Measurements from ENCODE around the gene SCN7A.

Gene SCN7A

DNA sequence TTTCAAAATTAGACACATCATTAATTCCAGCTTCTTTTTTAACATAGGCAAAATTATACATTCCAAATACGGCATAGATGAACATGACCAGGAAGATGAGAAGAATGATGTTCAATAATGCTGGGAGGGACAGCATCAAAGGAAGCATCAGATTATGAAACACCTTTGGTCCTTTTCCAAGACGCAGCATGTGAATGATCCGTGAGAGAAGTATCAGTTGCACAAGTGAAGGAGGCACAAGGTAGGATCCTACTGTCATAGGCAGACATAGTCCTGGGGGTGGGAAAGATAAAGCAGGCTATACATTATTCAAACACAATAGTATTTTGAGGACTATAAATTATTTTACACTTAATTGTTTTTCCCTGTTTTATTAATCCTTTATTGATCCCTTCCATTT lies 87.7 kb downstream of the SCN7A start:
- DNase-seq: no peak
- Histone ChIP-seq H3K27me3 (replicated peaks in 2 of 5; ENCODE audit: control insufficient read depth in 4 of 5, insufficient read depth in 5 of 5, low read length in 4 of 5) (no peaks in the 10 kb centered on the region), H3K9me3 (ENCODE audit: control extremely low read depth in 1 of 5, control insufficient read depth in 4 of 5, insufficient read depth in 2 of 5, low read depth in 1 of 5, low read length in 4 of 5) (no peaks in the 10 kb centered on the region), H3K27ac (ENCODE audit: insufficient read depth in 1 of 2, low read depth in 1 of 2, low read length in 2 of 2, poor library complexity in 1 of 2, severe bottlenecking in 2 of 2) (no peak overlapping the region), H3K4me1 (ENCODE audit: control extremely low read depth in 1 of 4, control insufficient read depth in 4 of 4, insufficient read depth in 4 of 4, low read length in 3 of 4) (peaks cover 0 to 3% (median 0%) of the 10 kb centered on the region in 4 experiments), H3K36me3 (ENCODE audit: control insufficient read depth in 4 of 4, insufficient read depth in 4 of 4, low read length in 3 of 4) (no peaks in the 10 kb centered on the region), H3K4me3 (ENCODE audit: control insufficient read depth in 1 of 7, extremely low read depth in 1 of 7, insufficient read depth in 4 of 7, low read depth in 2 of 7, low read length in 6 of 7) (no peak overlapping the region)
- POLR2A ChIA-PET: no interaction called here
- WGBS (ENCODE audit: insufficient coverage): 100% methylated on average over 2 of the region's 3 CpGs
- CTCF ChIA-PET: interaction anchor here (1.2 kb wide), 1 partner anchor 62 kb away, joined by 3 read pairs; no protein-coding TSS in a partner anchor

- H3K9me3 ChIP-seq (ENCODE audit: control extremely low read depth in 1 of 5, control insufficient read depth in 4 of 5, insufficient read depth in 2 of 5, low read depth in 1 of 5, low read length in 4 of 5): no peaks in the 10 kb centered on the region
- no peak overlapping the region for H3K4me3 ChIP-seq (ENCODE audit: control insufficient read depth in 1 of 7, extremely low read depth in 1 of 7, insufficient read depth in 4 of 7, low read depth in 2 of 7, low read length in 6 of 7)
- ChIA-PET POLR2A (no interaction called here), CTCF (no interaction called here)
- no peak overlapping the region for H3K27ac ChIP-seq (ENCODE audit: insufficient read depth in 1 of 2, low read depth in 1 of 2, low read length in 2 of 2, poor library complexity in 1 of 2, severe bottlenecking in 2 of 2)
- H3K4me1 ChIP-seq (ENCODE audit: control extremely low read depth in 1 of 4, control insufficient read depth in 4 of 4, insufficient read depth in 4 of 4, low read length in 3 of 4): peaks cover 0 to 3% (median 0%) of the 10 kb centered on the region in 4 experiments
- no peaks in the 10 kb centered on the region for H3K27me3 ChIP-seq (replicated peaks in 2 of 5; ENCODE audit: control insufficient read depth in 4 of 5, insufficient read depth in 5 of 5, low read length in 4 of 5)
- 94% methylated on average over 6 of the region's 6 CpGs for WGBS (ENCODE audit: insufficient coverage)
- H3K36me3 ChIP-seq (ENCODE audit: control insufficient read depth in 4 of 4, insufficient read depth in 4 of 4, low read length in 3 of 4): no peaks in the 10 kb centered on the region
- DNase-seq: no peak
Measured at GRCh38 chr2:166405569-166405926, 88.5 kb downstream of the SCN7A start.

DNA sequence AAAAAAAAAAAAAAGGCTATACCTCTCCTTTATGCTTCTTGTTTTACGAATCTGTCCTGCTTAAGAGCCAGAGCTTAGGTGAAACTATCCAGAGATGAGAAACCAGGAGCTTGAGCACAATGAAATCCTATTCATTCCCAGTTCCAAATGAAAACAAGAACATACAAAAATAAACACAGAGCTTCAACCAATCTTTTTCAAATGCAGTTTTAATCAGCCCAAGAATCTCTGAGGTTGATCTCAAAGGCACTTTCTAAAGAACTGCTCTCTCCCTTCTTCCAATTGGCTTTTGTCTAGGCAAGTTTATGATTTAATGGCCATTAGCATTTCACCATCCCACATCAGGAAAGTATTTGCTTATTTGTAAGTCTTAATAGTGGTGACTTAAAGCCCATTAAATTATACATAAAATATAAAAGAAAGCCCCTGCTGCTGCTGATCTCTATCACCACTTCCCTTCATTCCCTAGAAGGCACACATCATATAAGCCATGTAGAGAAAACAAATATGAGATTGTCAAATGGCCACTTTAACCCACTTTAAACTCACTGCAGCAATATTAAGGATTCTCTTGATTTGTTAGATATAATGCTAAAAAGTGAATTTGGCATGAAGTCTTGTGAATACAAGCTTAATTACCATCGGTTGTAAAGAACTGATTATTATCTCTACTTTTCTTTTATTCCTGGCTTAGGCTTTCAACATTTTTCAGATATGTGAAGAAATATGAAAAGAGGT lies 89.0 kb downstream of the SCN7A start:
- peaks cover 0 to 3% (median 0%) of the 10 kb centered on the region in 4 experiments for H3K4me1 ChIP-seq (ENCODE audit: control extremely low read depth in 1 of 4, control insufficient read depth in 4 of 4, insufficient read depth in 4 of 4, low read length in 3 of 4)
- H3K4me3 ChIP-seq (ENCODE audit: control insufficient read depth in 1 of 7, extremely low read depth in 1 of 7, insufficient read depth in 4 of 7, low read depth in 2 of 7, low read length in 6 of 7): no peak overlapping the region
- CTCF ChIA-PET: interaction anchor here (1.0 kb wide), 1 partner anchor 12 kb away, joined by 3 read pairs; no protein-coding TSS in a partner anchor
- DNase-seq: no peak
- H3K27ac ChIP-seq (ENCODE audit: insufficient read depth in 1 of 2, low read depth in 1 of 2, low read length in 2 of 2, poor library complexity in 1 of 2, severe bottlenecking in 2 of 2): no peak overlapping the region
- POLR2A ChIA-PET: no interaction called here
- no peaks in the 10 kb centered on the region for H3K27me3 ChIP-seq (replicated peaks in 2 of 5; ENCODE audit: control insufficient read depth in 4 of 5, insufficient read depth in 5 of 5, low read length in 4 of 5)
- no peaks in the 10 kb centered on the region for H3K9me3 ChIP-seq (ENCODE audit: control extremely low read depth in 1 of 5, control insufficient read depth in 4 of 5, insufficient read depth in 2 of 5, low read depth in 1 of 5, low read length in 4 of 5)
- 60% methylated on average over 1 of the region's 2 CpGs for WGBS (ENCODE audit: insufficient coverage)
- no peaks in the 10 kb centered on the region for H3K36me3 ChIP-seq (ENCODE audit: control insufficient read depth in 4 of 4, insufficient read depth in 4 of 4, low read length in 3 of 4)

- no peaks in the 10 kb centered on the region for H3K36me3 ChIP-seq (ENCODE audit: control insufficient read depth in 4 of 4, insufficient read depth in 4 of 4, low read length in 3 of 4)
- DNase-seq: no peak
- H3K27ac ChIP-seq (ENCODE audit: insufficient read depth in 1 of 2, low read depth in 1 of 2, low read length in 2 of 2, poor library complexity in 1 of 2, severe bottlenecking in 2 of 2): no peak overlapping the region
- H3K4me1 ChIP-seq (ENCODE audit: control extremely low read depth in 1 of 4, control insufficient read depth in 4 of 4, insufficient read depth in 4 of 4, low read length in 3 of 4): no peaks in the 10 kb centered on the region
- WGBS (ENCODE audit: insufficient coverage): no CpG with 5 or more reads among the region's 1 CpG
- POLR2A ChIA-PET: no interaction called here
- H3K4me3 ChIP-seq (ENCODE audit: control insufficient read depth in 1 of 7, extremely low read depth in 1 of 7, insufficient read depth in 4 of 7, low read depth in 2 of 7, low read length in 6 of 7): no peak overlapping the region
- CTCF ChIA-PET: interaction anchor here (0.8 kb wide), 1 partner anchor 48 kb away, joined by 3 read pairs; no protein-coding TSS in a partner anchor
- no peaks in the 10 kb centered on the region for H3K27me3 ChIP-seq (replicated peaks in 2 of 5; ENCODE audit: control insufficient read depth in 4 of 5, insufficient read depth in 5 of 5, low read length in 4 of 5)
- peaks cover 0 to 1% (median 0%) of the 10 kb centered on the region in 5 experiments for H3K9me3 ChIP-seq (ENCODE audit: control extremely low read depth in 1 of 5, control insufficient read depth in 4 of 5, insufficient read depth in 2 of 5, low read depth in 1 of 5, low read length in 4 of 5)
Measured at GRCh38 chr2:166394245-166394644, 99.8 kb downstream of the SCN7A start.

- DNase-seq: no peak
- Histone ChIP-seq H3K4me1 (ENCODE audit: control extremely low read depth in 1 of 4, control insufficient read depth in 4 of 4, insufficient read depth in 4 of 4, low read length in 3 of 4) (peaks cover 0 to 2% (median 0%) of the 10 kb centered on the region in 4 experiments), H3K36me3 (ENCODE audit: control insufficient read depth in 4 of 4, insufficient read depth in 4 of 4, low read length in 3 of 4) (no peaks in the 10 kb centered on the region), H3K27ac (ENCODE audit: insufficient read depth in 1 of 2, low read depth in 1 of 2, low read length in 2 of 2, poor library complexity in 1 of 2, severe bottlenecking in 2 of 2) (no peak overlapping the region), H3K4me3 (ENCODE audit: control insufficient read depth in 1 of 7, extremely low read depth in 1 of 7, insufficient read depth in 4 of 7, low read depth in 2 of 7, low read length in 6 of 7) (no peak overlapping the region), H3K27me3 (replicated peaks in 2 of 5; ENCODE audit: control insufficient read depth in 4 of 5, insufficient read depth in 5 of 5, low read length in 4 of 5) (no peaks in the 10 kb centered on the region), H3K9me3 (ENCODE audit: control extremely low read depth in 1 of 5, control insufficient read depth in 4 of 5, insufficient read depth in 2 of 5, low read depth in 1 of 5, low read length in 4 of 5) (no peaks in the 10 kb centered on the region)
- CTCF ChIA-PET: no interaction called here
- 60% methylated on average over 2 of the region's 3 CpGs for WGBS (ENCODE audit: insufficient coverage)
- POLR2A ChIA-PET: no interaction called here
Measured at GRCh38 chr2:166393008-166393407, 101.0 kb downstream of the SCN7A start.

DNA sequence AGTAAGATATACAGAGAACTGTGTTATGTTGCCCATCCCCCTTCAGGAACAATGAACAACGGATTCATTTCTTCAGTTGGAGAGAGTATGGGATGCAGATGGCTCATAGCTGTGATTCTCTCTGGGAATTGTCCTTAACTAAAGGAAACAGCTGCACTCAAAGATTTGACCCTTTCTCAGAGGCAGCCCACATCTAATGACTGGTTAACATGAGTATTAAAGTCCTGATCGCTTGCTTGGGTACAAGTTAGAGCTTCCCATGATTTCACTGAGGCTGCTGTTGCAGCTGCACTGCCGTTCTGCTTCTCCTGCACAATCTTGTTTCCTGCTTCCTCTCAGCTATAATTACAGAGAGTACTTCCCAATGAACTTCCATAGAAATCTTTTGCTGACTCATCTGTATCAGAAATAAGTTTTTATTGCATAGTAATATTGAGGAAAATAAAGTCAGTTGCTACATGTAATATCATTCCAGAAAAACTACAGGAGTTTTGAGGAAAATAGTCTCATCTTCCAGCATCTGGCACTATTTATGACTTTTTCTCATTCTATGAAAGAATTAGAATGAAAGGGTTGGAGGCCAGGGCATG lies 105.5 kb downstream of the SCN7A start:
- ChIA-PET CTCF (interaction anchor here (0.7 to 2.3 kb wide), 3 partner anchors 10 to 37 kb away, joined by 3 to 9 read pairs (median 3); no protein-coding TSS in a partner anchor), POLR2A (no interaction called here)
- H3K9me3 ChIP-seq (ENCODE audit: control extremely low read depth in 1 of 5, control insufficient read depth in 4 of 5, insufficient read depth in 2 of 5, low read depth in 1 of 5, low read length in 4 of 5): no peaks in the 10 kb centered on the region
- H3K36me3 ChIP-seq (ENCODE audit: control insufficient read depth in 4 of 4, insufficient read depth in 4 of 4, low read length in 3 of 4): no peaks in the 10 kb centered on the region
- 40% methylated on average over 1 of the region's 3 CpGs for WGBS (ENCODE audit: insufficient coverage)
- H3K27me3 ChIP-seq (replicated peaks in 2 of 5; ENCODE audit: control insufficient read depth in 4 of 5, insufficient read depth in 5 of 5, low read length in 4 of 5): no peaks in the 10 kb centered on the region
- peaks cover 0 to 2% (median 0%) of the 10 kb centered on the region in 4 experiments for H3K4me1 ChIP-seq (ENCODE audit: control extremely low read depth in 1 of 4, control insufficient read depth in 4 of 4, insufficient read depth in 4 of 4, low read length in 3 of 4)
- peak in 1 of 3 donors; percentile 28 for DNase-seq
- H3K4me3 ChIP-seq (ENCODE audit: control insufficient read depth in 1 of 7, extremely low read depth in 1 of 7, insufficient read depth in 4 of 7, low read depth in 2 of 7, low read length in 6 of 7): no peak overlapping the region
- no peak overlapping the region for H3K27ac ChIP-seq (ENCODE audit: insufficient read depth in 1 of 2, low read depth in 1 of 2, low read length in 2 of 2, poor library complexity in 1 of 2, severe bottlenecking in 2 of 2)

- no CpG with 5 or more reads among the region's 1 CpG for WGBS (ENCODE audit: insufficient coverage)
- H3K27me3 ChIP-seq (replicated peaks in 2 of 5; ENCODE audit: control insufficient read depth in 4 of 5, insufficient read depth in 5 of 5, low read length in 4 of 5): no peaks in the 10 kb centered on the region
- H3K4me3 ChIP-seq (ENCODE audit: control insufficient read depth in 1 of 7, extremely low read depth in 1 of 7, insufficient read depth in 4 of 7, low read depth in 2 of 7, low read length in 6 of 7): no peak overlapping the region
- ChIA-PET CTCF (interaction anchor here (0.9 to 4.1 kb wide), 11 partner anchors 9 to 206 kb away, joined by 3 to 37 read pairs (median 3); partner anchors contain the start of gene SCN9A), POLR2A (no interaction called here)
- no peak overlapping the region for H3K27ac ChIP-seq (ENCODE audit: insufficient read depth in 1 of 2, low read depth in 1 of 2, low read length in 2 of 2, poor library complexity in 1 of 2, severe bottlenecking in 2 of 2)
- H3K9me3 ChIP-seq (ENCODE audit: control extremely low read depth in 1 of 5, control insufficient read depth in 4 of 5, insufficient read depth in 2 of 5, low read depth in 1 of 5, low read length in 4 of 5): no peaks in the 10 kb centered on the region
- DNase-seq: no peak
- H3K4me1 ChIP-seq (ENCODE audit: control extremely low read depth in 1 of 4, control insufficient read depth in 4 of 4, insufficient read depth in 4 of 4, low read length in 3 of 4): peaks cover 0 to 2% (median 0%) of the 10 kb centered on the region in 4 experiments
- H3K36me3 ChIP-seq (ENCODE audit: control insufficient read depth in 4 of 4, insufficient read depth in 4 of 4, low read length in 3 of 4): no peaks in the 10 kb centered on the region
Measured at GRCh38 chr2:166385313-166385712, 108.7 kb downstream of the SCN7A start.

All from common myeloid progenitor, CD34-positive (primary cell).